ENCODE data around the gene TIMM17B.

- TF ChIP-seq CTCF (conservative IDR thresholded peaks at IDR 0.05) (no peak), ZFX (IDR thresholded peaks at IDR 0.05) (no peak)
Observed at GRCh38 chrX:48905090-48905790, 7.7 kb upstream of the TIMM17B start.

Data from C4-2B (cell line).